Pancreas (tissue), 10 donors: ENCODE measurements around the gene VILL. TPM values are rescaled to one million over a fixed set of nuclear protein-coding genes. Genes with fewer than 3 reads are reported as not detected.

Source experiments
- ATAC-seq, 4 donors: fragments of 200-7000 bp; cut with Tn5 transposase; one replicate each; pipeline versions ENCODE4 v1.8.0 to v1.9.1; 2020; ENCODE audit warnings: mild to moderate bottlenecking in 4 of 4, moderate library complexity in 4 of 4
- DNase-seq, 6 donors: peaks; one replicate each; pipeline ENCODE4 v3.0.0-alpha.2; 2020
- FAIRE-seq: peaks from 2 replicates; lab custom pipeline; 2012; peaks lifted over from hg19 to GRCh38; lab: Jason Lieb, UNC
- H3K27ac ChIP-seq, 4 donors: fragments of 200-600 bp; sonication (generic); 1 replicate in 3 of 4; 2 replicates in 1 of 4; pipeline versions ENCODE4 v1.5.0 to v1.8.0; 2020
- H3K27me3 ChIP-seq, 4 donors: fragments of 200-600 bp; one replicate each; pipeline ENCODE4 v1.8.0; 2021
- H3K36me3 ChIP-seq, 3 donors: fragments of 200-600 bp; sonication (generic) in 1 of 3; one replicate each; pipeline versions ENCODE4 v1.5.0 to v1.8.0; 2020 to 2021
- H3K4me1 ChIP-seq, 3 donors: fragments of 200-600 bp; one replicate each; pipeline ENCODE4 v1.8.0; 2021
- H3K4me3 ChIP-seq, 4 donors: fragments of 200-600 bp; sonication (generic) in 2 of 4; one replicate each; pipeline versions ENCODE4 v1.5.0 to v1.8.0; 2020 to 2021
- H3K9me3 ChIP-seq, 4 donors: fragments of 200-600 bp; one replicate each; pipeline ENCODE4 v1.8.0; 2021
- CTCF ChIP-seq, 4 donors: fragments of 200-600 bp; sonication (generic) in 3 of 4; IDR thresholded peaks; one replicate each; pipeline versions ENCODE4 v1.5.0 to v1.8.0; 2021; ENCODE audit warnings: antibody characterized with exemption in 4 of 4
- WGBS, 2 donors: extraction: QIAGEN DNeasy Blood & Tissue Kit; methylation state at CpG; one replicate each; pipeline ENCODE4 v1.1.7; 2013; 5-methylcytosine and 5-hydroxymethylcytosine counted together
- intact Hi-C, 3 donors: fragments of 100-400 bp; cut with DNase I; formaldehyde crosslinking; loops; one replicate each; pipeline versions ENCODE4 v1.11.1 to v1.14.2; 2022
- polyA plus RNA-seq, 2 donors: library from polyadenylated mRNA; stranded (reverse); fragments of 200-250 nt; gene quantifications; one replicate each; pipeline ENCODE4 v1.2.3, GENCODE V29; 2013
- total RNA-seq, 6 donors: library from RNA; stranded (reverse); fragmentation: NEBNext Ultra II Directional in 4 of 6; extraction: Animal tissue kit (Norgen Biotek cat#: 25700) in 4 of 6; gene quantifications; one replicate each; pipeline versions ENCODE4 v1.2.1 to v1.2.4, GENCODE V29; 2021 to 2023
- donor health status: healthy with polysubstance abuse.
- donor health status: DM: no; HTN: no; CAD: no; lungs with moderate emphysema.
- donor health status: DM: no; HTN: no; CAD: no.
- donor health status: control.
- donor health status: control.
- donor health status: Bipolar disorder and iron deficiency.
- donor health status: DM: yes; HTN: yes; CAD: no.
- donor health status: DM: no; HTN: no; CAD: no.
- donor health status: DM: no; HTN: no; CAD: no.
- donor health status: DM: yes; HTN: yes; CAD: no.

The VILL gene
- total and polyA plus RNA-seq, 8 donors: 1.2 to 7.0 (median 3.8) TPM

GRCh38 chr3:37993067-37993455, 2.5 kb downstream of the VILL start:
- no peak for FAIRE-seq

GRCh38 chr3:37993460-37993819, 2.9 kb downstream of the VILL start:
- DNase-seq (no peak), ATAC-seq (no peak), FAIRE-seq (no peak)
- Histone ChIP-seq H3K36me3 (no peaks in the 10 kb centered on the region), H3K9me3 (no peaks in the 10 kb centered on the region), H3K4me1 (peaks cover 4 to 13% (median 11%) of the 10 kb centered on the region in 3 donors), H3K4me3 (peak overlapping the region in 2 of 4 donors; percentile 13 to 41), H3K27me3 (no peaks in the 10 kb centered on the region), H3K27ac (peak overlapping the region in 3 of 4 donors; percentile 42 to 63 (median 58))
- no peak for TF ChIP-seq CTCF (IDR thresholded peaks at IDR 0.05)
- intact Hi-C loops: no loop called here
- WGBS, 2 donors: 80 to 81% methylated on average over 6 of the region's 6 CpGs

More at GRCh38 chr3:37993067-37993455, 2.5 kb downstream of the VILL start:
- DNase-seq (peak in 1 of 6 donors; percentile 15), ATAC-seq (no peak)
- intact Hi-C loops: no loop called here
- Histone ChIP-seq H3K4me1 (peaks cover under 1 to 9% (median 7%) of the 10 kb centered on the region in 3 donors), H3K36me3 (no peaks in the 10 kb centered on the region), H3K27me3 (no peaks in the 10 kb centered on the region), H3K27ac (peak overlapping the region in 1 of 4 donors; percentile 6), H3K4me3 (no peak overlapping the region), H3K9me3 (no peaks in the 10 kb centered on the region)
- TF ChIP-seq CTCF (IDR thresholded peaks at IDR 0.05): no peak
- 43 to 56% methylated on average over 8 of the region's 8 CpGs for WGBS, 2 donors

GRCh38 chr3:37993820-37994638, 3.4 kb downstream of the VILL start:
- intact Hi-C loops: no loop called here
- peak overlapping the region in 3 of 4 donors; percentile 42 to 63 (median 58) for H3K27ac ChIP-seq
- no peak for FAIRE-seq
- H3K27me3 ChIP-seq: no peaks in the 10 kb centered on the region
- peaks cover 6 to 14% (median 12%) of the 10 kb centered on the region in 3 donors for H3K4me1 ChIP-seq
- peak; percentile 27 to 74 (median 62) for DNase-seq
- no peaks in the 10 kb centered on the region for H3K9me3 ChIP-seq
- TF ChIP-seq CTCF (IDR thresholded peaks at IDR 0.05): no peak
- peak overlapping the region in 3 of 4 donors; percentile 10 to 41 (median 13) for H3K4me3 ChIP-seq
- ATAC-seq: peak in 3 of 4 donors; percentile 7 to 40 (median 13)
- no peaks in the 10 kb centered on the region for H3K36me3 ChIP-seq
- WGBS, 2 donors: 61 to 67% methylated on average over 49 of the region's 49 CpGs

GRCh38 chr3:37994639-37994972, 4.0 kb downstream of the VILL start:
- peaks cover 6 to 14% (median 12%) of the 10 kb centered on the region in 3 donors for H3K4me1 ChIP-seq

More at GRCh38 chr3:37994639-37994972, 4.0 kb downstream of the VILL start:
- intact Hi-C loops: no loop called here
- H3K9me3 ChIP-seq: no peaks in the 10 kb centered on the region
- no peaks in the 10 kb centered on the region for H3K36me3 ChIP-seq
- no peaks in the 10 kb centered on the region for H3K27me3 ChIP-seq
- DNase-seq (no peak), ATAC-seq (no peak), FAIRE-seq (no peak)
- peak overlapping the region in 2 of 4 donors; percentile 13 to 41 for H3K4me3 ChIP-seq
- peak overlapping the region in 2 of 4 donors; percentile 58 to 63 for H3K27ac ChIP-seq
- 78 to 85% methylated on average over 2 of the region's 2 CpGs for WGBS, 2 donors
- no peak for TF ChIP-seq CTCF (IDR thresholded peaks at IDR 0.05)
